CD4-positive, alpha-beta T cell treated with Interferon alpha-2 for 1 hour (primary cell): Measurements from ENCODE around the gene PRR19.

ENCODE experiments used
- DNase-seq, 2 donors: peaks; one replicate each; pipeline ENCODE4 v3.0.0-alpha.2; 2020 to 2022

Gene PRR19

DNA sequence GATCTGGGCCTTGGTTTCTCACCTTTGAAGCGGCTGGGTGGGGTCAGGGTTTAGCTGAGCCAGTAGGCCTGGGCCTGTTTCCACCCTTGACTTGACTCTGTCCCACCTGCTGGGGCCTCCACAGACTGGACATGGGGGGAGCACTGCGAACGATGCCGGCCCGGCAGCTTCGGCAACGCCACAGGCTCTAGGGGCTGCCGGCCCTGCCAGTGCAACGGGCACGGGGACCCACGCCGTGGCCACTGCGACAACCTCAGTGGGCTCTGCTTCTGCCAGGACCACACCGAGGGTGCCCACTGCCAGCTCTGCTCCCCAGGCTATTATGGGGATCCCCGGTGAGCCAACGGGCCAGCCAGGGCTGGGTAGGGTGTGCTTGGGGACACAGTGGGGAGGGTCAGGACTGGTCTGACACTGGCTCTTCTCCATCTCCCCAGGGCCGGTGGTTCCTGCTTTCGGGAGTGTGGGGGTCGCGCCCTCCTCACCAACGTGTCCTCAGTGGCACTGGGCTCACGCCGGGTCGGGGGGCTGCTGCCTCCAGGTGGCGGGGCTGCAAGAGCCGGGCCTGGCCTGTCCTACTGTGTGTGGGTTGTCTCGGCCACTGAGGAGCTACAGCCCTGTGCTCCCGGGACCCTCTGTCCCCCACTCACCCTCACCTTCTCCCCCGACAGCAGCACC is 51.5 kb downstream of the PRR19 start:
- no peak for DNase-seq

GRCh38 chr19:42355896-42356295 is 54.0 kb downstream of the PRR19 start:
- DNase-seq = no peak

DNA sequence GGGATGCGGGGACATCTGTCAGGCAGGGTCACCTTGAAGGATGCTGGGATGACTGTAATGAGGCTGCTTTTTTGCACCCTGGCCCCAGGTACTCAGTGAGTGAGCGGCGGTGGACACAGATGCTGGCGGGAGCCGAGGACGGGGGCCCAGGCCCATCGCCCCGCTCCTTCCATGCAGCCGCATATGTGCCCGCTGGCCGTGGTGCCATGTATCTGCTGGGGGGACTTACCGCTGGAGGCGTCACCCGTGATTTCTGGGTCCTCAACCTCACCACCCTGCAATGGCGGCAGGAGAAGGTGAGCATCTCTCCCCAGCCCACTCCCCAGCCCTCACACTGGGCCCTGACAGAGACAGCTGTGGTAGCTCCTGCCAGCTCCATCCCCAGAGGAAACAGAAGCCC is 54.8 kb downstream of the PRR19 start:
- DNase-seq = no peak

DNA sequence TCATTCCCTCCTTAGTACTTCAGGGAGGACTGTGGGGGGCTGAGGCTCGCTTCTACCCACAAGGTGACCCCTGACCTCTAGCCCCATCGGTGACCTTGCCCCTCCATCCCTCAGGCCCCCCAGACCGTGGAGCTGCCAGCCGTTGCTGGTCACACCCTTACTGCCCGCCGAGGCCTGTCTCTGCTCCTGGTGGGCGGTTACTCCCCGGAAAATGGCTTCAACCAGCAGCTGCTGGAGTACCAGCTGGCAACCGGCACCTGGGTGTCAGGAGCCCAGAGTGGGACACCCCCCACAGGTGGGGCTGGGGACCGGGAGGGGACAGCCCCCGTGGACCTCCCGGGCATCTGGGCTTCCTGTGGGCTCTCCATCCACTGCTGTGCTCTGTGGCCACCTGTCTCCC is 55.4 kb downstream of the PRR19 start:
- no peak for DNase-seq
